ENCODE data around the gene ZNF280A.
"Not testable (repeated sequence)": the region's sequence is repeated elsewhere in the genome, so short reads cannot be mapped to it uniquely, and the experiment has no call there.

ZNF280A gene

GRCh38 chr22:22485524-22485923, 34.5 kb downstream of the ZNF280A start:
- DNase-seq (ENCODE audit: low read depth, low spot score) = no peak
- H3K4me3 ChIP-seq (ENCODE audit: low read length) = no peak overlapping the region

- H3K4me3 ChIP-seq (ENCODE audit: low read length) = no peak overlapping the region
- no peak for DNase-seq (ENCODE audit: low read depth, low spot score)
Measured at GRCh38 chr22:22484023-22484422, 36.0 kb downstream of the ZNF280A start.

GRCh38 chr22:22480940-22481339, 39.1 kb downstream of the ZNF280A start:
- H3K4me3 ChIP-seq (ENCODE audit: low read length) = no peak overlapping the region
- no peak for DNase-seq (ENCODE audit: low read depth, low spot score)

- no peak overlapping the region for H3K4me3 ChIP-seq (ENCODE audit: low read length)
- DNase-seq (ENCODE audit: low read depth, low spot score) = no peak
Measured at GRCh38 chr22:22479999-22480532, 40.0 kb downstream of the ZNF280A start.

GRCh38 chr22:22479116-22479515, 41.0 kb downstream of the ZNF280A start:
- no peak overlapping the region for H3K4me3 ChIP-seq (ENCODE audit: low read length)

GRCh38 chr22:22478470-22478869, 41.6 kb downstream of the ZNF280A start:
- DNase-seq (ENCODE audit: low read depth, low spot score) = no peak
- no peak overlapping the region for H3K4me3 ChIP-seq (ENCODE audit: low read length)

More at GRCh38 chr22:22479116-22479515, 41.0 kb downstream of the ZNF280A start:
- DNase-seq (ENCODE audit: low read depth, low spot score) = no peak

- no peak overlapping the region for H3K4me3 ChIP-seq (ENCODE audit: low read length)
- no peak for DNase-seq (ENCODE audit: low read depth, low spot score)
Measured at GRCh38 chr22:22474733-22475132, 45.3 kb downstream of the ZNF280A start.

DNA sequence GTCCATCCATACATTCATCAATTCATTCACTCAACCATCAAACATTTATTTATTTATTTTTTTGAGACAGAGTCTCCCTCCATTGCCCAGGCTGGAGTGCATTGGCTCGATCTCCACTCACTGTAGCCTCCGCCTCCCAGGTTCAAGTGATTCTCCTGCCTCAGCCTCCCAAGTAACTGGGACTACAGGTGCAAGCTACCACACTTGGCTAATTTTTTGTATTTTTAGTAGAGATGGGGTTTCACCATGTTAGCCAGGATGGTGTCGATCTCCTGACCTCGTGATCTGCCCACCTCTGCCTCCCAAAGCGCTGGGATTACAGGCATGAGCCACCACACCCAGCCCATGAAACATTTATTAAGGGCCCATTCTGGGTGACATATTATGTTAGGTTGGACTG, 49.0 kb downstream of the ZNF280A start:
- DNase-seq (ENCODE audit: low read depth, low spot score); H3K4me3 ChIP-seq (ENCODE audit: low read length): not testable (repeated sequence)

DNA sequence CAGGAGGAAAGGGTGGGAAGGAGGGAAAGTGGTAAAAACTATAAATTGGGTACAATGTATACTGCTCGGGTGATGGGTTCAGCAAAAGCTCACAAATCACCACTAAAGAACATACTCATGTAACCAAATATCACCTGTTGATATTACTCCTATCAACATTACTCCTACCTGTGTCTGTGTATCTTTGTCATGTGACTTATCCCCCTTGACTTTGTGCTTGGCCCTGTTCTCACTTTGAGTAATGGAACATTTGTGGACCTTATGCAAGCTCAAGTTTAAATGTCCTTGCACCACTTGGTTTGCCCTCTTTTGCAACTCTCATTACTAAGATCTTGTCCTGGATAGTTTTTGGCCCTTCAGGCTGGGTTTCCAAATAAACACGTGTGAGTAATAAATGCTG, 50.5 kb downstream of the ZNF280A start:
- DNase-seq (ENCODE audit: low read depth, low spot score) = no peak

GRCh38 chr22:22468794-22469469, 51.1 kb downstream of the ZNF280A start:
- H3K4me3 ChIP-seq (ENCODE audit: low read length); DNase-seq (ENCODE audit: low read depth, low spot score): not testable (repeated sequence)

More for the DNA sequence above, 50.5 kb downstream of the ZNF280A start:
- no peak overlapping the region for H3K4me3 ChIP-seq (ENCODE audit: low read length)

GRCh38 chr22:22467112-22467511, 53.0 kb downstream of the ZNF280A start:
- DNase-seq (ENCODE audit: low read depth, low spot score) = no peak
- no peak overlapping the region for H3K4me3 ChIP-seq (ENCODE audit: low read length)

- no peak for DNase-seq (ENCODE audit: low read depth, low spot score)
- H3K4me3 ChIP-seq (ENCODE audit: low read length) = no peak overlapping the region
Measured at GRCh38 chr22:22465782-22466181, 54.3 kb downstream of the ZNF280A start.

DNA sequence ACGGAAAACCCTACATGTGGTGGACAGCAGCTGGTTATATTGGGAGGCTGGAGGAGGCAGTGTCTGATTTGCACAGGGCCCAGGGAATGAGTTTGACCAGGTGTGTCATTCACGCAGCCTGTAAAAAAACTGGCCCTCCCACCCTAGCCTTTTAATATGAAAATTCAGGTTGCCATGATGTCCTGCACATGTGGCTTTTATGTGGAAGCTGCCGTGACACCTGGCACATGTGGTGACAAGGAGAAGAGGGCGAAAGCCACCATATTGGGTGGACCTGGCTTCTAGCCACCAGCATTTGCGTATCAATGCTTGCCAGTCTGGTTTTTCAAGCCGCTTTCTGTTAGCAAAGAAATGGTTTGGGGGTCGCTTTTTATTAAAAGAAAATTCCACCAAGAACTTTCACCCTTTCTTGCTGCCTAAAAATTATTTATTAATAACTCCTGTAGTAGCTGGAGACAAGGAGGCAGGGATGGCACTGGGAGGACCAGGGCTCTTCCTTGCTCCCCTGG, 54.9 kb downstream of the ZNF280A start:
- DNase-seq (ENCODE audit: low read depth, low spot score) = no peak
- no peak overlapping the region for H3K4me3 ChIP-seq (ENCODE audit: low read length)

DNA sequence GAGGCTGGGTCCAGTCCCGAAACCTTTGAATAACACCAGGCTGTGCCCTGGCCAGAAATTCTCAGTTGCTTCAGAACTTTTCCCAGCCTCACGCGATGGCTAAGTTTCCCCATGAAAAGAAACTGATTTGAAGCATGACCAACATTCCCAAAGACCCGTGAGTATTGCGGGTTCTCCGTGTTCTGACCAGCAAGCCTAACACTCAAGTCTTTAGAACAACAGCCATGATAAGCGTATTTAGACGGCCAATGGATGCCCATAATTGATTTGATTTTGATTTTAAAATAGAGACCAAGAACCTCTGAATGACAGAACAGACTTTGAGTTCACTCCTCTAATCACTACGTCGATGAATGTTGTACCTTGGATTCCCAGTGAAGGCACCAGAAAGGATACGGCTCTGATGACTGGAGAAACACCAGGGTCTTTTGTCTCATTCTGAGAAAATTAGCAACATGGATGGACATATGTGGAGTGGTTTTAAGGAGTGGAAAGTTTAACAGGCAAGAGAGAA, 55.5 kb downstream of the ZNF280A start:
- DNase-seq (ENCODE audit: low read depth, low spot score) = no peak
- no peak overlapping the region for H3K4me3 ChIP-seq (ENCODE audit: low read length)

- DNase-seq (ENCODE audit: low read depth, low spot score) = peak; percentile 68
- H3K4me3 ChIP-seq (ENCODE audit: low read length) = no peak overlapping the region
Measured at GRCh38 chr22:22463855-22464540, 56.1 kb downstream of the ZNF280A start.

Data from Jurkat, Clone E6-1 (cell line).